ENCODE data around the gene NME5.
"Not testable (repeated sequence)": the region's sequence is repeated elsewhere in the genome, so short reads cannot be mapped to it uniquely, and the experiment has no call there.

Gene NME5, protein sequence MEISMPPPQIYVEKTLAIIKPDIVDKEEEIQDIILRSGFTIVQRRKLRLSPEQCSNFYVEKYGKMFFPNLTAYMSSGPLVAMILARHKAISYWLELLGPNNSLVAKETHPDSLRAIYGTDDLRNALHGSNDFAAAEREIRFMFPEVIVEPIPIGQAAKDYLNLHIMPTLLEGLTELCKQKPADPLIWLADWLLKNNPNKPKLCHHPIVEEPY

DNA sequence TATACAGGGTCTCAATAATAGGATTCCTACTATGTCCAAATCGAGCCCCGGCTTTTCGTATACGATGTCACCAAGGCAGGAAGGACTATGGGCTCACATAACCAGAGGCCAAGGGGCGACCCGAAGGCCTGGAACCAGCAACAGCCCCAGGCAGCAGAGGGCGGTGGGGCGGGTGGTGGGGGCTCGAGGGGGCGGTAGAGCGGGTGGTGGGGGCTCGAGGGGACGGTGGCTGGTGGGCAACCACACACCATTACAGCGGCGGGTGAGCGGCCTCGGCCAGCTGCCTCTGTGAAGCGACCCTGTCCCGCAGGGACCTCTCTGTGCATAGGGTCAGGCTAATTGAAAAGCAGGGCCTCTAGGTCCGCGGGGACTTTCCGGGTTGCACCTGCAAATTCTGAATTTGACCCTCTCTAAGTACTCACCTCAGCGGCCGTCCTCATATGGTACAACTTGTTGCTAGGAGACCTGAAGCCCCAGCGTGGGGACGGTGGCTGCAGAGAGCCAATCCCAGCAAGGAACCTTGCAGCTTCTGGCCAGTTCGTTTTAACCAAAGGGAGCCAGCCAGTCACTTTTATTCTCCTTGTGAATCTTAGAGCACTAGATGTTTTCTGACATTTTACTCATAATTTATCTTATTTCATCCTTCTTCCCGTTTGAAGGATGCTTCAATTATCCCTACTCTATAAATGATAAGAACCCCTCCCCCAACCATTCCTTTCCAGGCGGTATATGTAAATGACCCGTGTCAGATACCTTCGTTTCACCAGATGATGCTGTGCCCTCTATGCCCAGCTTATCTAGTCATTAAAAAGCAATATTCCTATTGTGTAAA lies at the start of gene NME5:
TSS of gene NME5 (minus strand) at position 480 of the 832 bp plus-strand sequence. CDS start 648 bp downstream, outside the sequence.
- DNase-seq (ENCODE audit: low read depth in 2 of 2, low spot score in 1 of 2): no peak

DNA sequence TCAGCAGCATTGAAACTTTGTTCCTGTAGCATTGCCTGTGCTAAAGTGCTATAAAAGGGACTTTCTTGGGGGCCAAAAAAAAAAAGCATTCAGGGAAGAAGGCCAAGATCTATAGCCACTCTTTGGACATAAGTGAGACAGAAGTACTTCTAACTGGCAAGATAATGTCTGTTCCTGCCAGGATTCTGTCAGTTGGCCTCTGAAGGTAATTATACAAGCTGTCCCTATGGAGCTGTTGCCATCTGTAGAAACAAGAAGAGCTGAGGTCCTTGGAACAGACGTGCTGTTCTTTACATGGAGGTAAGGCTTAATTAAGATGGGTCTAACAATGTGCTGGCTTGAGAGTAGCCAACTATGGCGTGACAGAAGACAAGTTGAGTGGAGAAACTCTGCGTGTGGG lies 49.4 kb upstream of the NME5 start:
- no peak for DNase-seq (ENCODE audit: low read depth in 2 of 2, low spot score in 1 of 2)

DNA sequence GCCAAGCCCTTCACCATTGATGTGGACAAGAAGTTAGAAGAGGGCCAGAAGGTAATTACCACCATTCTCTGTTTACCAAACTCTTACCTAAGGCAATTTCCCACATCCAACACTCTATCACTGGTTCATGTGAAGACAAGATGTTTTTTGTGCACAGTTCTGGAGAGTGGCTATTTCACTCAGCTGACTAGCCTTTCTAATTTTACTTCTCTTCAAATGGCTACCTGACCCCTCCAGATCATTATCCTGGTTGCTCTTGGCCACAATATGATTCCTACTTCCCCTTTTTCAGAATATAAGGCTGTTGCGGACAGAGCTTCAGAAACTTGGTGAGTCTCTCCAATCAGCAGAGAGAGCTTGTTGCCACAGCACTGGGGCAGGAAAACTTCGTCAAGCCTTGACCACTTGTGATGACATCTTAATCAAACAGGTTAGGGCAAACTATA lies 46.8 kb upstream of the NME5 start:
- no peak for DNase-seq (ENCODE audit: low read depth in 2 of 2, low spot score in 1 of 2)

DNA sequence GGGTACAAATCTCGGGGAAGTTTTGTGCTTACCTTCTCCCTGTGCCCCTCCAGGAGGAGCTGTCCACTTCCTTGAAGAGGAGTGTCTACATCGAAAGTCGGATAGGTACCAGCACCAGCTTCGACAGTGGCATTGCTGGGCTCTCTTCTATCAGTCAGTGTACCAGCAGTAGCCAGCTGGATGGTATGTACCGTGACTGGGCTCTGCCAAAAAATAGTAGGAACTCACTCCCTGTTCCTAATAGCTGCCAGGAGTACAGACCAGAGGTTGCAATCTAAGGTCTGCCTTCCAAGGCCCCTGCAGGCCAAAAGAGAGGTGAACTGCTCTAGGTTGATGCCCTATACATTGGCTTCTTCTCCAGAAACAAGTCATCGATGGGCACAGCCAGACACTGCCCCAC lies 43.6 kb upstream of the NME5 start:
- DNase-seq (ENCODE audit: low read depth in 2 of 2, low spot score in 1 of 2): no peak

DNA sequence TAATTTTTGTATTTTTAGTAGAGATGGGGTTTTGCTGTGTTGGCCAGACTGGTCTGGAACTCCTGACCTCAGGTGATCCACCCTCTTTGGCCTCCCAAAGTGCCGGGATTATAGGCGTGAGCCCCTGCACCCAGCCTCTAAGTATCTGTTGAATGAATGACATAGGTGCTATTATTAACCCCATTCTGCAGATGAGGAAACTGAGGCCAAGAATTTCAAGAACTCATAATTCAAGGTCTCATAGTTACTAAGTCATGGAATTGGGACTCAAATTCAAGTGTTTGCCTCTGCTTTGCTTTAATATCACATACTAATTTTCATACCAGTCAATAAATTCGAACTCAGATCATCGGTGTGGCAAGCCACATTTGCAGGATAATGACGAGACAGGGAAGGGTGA lies 41.6 kb upstream of the NME5 start:
- DNase-seq (ENCODE audit: low read depth in 2 of 2, low spot score in 1 of 2): no peak

DNA sequence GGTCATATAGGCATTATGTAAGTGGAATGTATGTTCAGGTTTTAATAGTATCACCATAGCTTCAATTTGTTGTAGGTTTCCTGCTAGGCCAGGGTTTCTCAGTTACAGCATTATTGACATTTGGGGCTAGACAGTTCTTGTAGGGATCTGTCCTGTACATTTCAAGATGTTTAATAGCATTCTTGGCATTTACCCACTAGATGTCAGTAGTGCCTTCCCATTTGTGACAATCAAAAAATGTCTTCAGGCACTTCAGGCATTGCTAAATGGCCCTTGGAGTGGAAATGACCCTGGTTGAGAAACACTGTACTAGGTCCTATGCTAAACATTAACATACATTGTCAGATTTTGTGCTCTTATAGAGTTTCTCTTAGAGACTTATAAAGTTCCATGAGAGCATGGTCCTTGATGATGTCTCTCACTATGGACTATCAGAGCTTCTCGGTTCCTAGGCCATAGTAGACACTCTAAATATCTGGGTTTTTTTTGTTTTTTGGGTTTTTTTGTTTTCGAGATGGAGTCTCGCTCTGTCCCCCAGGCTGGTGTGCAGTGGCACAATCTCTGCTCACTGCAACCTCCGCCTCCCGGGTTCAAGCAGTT lies 41.1 kb upstream of the NME5 start:
- DNase-seq (ENCODE audit: low read depth in 2 of 2, low spot score in 1 of 2): no peak

DNA sequence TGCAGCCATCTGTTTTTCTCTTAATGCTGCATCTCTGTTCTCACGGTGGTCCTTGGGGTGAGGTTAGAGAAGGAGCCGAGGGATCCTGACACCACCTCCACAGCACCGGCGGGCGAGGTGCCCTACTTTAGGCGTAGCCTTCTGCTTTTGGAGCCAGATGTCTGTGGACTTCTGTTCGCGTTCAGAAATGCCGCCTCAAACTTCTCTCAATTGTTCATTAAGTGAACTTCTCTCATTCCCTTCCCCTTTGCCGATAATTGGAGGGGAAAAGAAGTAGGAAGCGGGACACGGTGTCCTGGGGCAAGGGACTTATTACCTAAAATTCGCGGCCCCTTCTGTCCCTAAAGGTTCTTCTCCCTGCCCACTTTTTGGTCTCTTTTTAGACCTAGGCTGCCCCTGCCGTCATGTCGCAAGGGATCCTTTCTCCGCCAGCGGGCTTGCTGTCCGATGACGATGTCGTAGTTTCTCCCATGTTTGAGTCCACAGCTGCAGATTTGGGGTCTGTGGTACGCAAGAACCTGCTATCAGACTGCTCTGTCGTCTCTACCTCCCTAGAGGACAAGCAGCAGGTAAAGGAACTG lies 40.1 kb upstream of the NME5 start:
- DNase-seq (ENCODE audit: low read depth in 2 of 2, low spot score in 1 of 2): no peak

DNA sequence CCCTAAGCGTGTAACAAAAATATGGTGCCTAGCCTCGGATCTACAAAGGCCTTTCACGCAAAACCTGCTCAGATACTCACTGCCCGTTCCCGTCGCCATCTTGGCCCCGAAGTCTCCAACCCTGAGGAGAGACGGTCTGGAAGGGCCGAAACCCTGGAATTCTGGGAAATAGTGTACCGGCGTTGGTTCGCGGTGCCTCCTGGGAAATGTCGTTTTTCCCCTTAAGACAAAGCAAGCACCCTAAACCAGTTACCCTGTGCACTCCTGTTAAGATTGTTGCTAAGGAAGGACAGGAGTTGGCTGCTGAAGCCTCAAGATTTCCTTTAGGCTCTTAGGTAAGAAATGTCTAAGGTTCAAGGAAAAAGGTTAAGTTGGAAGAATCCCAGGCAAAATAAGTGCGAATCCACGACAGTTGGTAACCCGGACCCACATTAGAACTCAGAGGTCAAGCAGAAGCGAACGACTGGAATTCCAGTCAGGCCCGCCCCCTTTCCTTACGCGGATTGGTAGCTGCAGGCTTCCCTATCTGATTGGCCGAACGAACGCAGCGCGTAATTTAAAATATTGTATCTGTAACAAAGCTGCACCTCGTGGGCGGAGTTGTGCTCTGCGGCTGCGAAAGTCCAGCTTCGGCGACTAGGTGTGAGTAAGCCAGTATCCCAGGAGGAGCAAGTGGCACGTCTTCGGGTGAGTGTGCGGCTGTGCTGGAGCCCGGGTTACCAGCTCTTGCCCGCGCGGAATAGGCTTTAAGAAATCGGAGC lies 39.5 kb upstream of the NME5 start, which contains the start of the genes BRD8 and KIF20A:
TSS of gene BRD8 (minus strand) at position 115 of the 761 bp plus-strand sequence. CDS start at position 99, 16 bp downstream.
TSS of gene KIF20A (plus strand) at position 597 of the 761 bp plus-strand sequence. CDS start 569 bp downstream, outside the sequence.
- peak; percentile 62 to 80 for DNase-seq (ENCODE audit: low read depth in 2 of 2, low spot score in 1 of 2)

DNA sequence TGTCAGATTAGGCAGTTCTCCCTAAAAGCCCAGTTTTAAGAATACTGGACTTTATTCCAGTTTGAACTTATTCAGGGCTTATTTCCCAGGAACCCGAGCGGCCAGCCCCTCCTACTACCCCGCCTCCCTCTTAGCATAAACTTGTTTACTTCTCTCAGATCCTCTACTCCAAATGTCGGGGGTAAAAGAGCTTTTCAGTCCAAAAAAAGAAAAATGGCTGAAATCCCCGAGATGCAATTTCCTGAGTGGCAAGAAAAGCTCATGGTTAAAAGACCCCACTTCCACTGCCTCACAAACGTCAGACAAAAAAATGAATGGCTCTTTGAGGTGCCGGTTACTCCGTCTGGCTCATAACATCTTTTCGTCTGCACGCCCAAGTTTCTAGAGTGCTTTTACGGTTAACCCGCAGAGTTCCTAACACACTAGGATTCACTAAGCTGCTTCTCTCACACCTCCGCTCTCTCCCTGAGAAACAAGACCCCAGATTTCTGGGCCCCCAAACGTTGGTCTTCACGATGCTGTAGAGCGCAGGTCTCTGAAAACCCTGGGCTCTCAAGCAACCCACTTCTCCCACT lies 38.8 kb upstream of the NME5 start:
- peak in 1 of 2 donors; percentile 0 for DNase-seq (ENCODE audit: low read depth in 2 of 2, low spot score in 1 of 2)

DNA sequence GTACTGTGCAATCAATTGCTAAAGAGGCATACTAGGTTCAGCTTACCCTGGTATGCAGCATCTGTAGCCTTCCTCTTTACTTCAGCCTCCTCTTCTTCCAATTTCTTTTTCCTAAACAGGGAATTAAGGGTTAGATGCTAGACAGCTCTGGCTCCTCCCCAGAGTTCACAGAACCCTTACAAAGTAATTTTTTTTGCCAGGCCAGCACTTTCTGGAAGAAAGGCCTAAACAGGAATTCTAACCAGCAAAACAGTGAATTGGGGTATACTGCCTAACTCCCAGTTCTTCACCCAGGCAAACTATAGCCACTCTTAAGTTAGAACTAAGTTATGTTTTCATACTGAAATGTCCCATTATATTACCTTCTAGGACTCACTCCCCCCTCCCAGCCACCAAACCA lies 31.1 kb upstream of the NME5 start:
- no peak for DNase-seq (ENCODE audit: low read depth in 2 of 2, low spot score in 1 of 2)

DNA sequence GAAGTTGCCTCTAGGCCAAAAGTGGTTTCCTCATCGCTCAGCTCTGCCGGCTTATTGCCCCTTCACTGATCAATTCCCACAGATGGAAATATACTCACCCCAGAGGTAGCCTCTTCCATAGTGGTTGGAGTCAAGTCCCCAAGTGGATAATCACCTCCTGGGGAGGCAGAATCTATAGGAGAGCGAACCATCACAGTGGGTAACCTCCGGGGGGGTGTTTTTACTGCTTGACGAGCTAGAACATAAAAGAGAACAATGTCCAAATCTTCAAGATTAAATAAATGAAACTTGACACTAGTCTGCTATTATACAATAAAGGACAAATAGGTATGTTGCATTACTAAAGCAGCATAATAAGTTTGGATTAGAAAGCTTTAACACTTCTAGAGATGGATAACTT lies 29.9 kb upstream of the NME5 start:
- DNase-seq (ENCODE audit: low read depth in 2 of 2, low spot score in 1 of 2): no peak

DNA sequence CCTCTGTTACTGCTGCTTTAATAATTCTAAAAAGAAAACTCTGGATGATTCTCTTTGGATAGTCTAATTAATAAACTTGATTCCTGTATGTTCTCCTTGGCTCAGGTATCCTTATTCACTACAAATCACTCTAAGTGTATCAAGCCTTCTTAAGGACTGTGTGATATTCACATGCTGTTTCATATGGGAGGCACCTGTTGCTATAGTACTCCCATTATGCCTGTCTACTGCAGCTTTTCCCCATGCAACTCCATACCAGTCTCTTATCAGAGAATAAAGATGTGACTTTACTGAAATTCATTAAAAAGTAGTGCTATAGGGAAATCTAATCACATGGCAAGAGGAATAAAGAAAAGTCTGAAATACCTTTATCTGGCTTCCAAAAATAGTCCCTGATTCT lies 24.5 kb upstream of the NME5 start:
- DNase-seq (ENCODE audit: low read depth in 2 of 2, low spot score in 1 of 2): no peak

DNA sequence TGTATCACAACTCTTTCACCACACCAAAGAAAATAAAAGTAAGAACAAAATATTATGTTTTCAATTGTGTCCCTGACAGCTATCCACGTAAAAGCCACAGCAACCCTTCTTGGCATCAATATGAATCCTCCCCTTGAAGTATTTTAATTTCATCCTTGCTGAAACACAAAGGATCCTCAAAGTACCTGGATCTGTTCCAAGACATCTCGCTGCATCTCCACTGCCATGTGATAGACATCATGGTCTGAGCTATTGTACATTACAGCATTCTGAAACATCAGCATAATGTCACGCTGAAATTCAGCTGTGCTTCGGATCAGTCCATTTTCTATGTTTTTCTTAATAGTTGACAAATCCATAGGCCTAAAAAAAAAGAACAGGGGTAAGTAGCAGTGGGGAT lies 21.5 kb upstream of the NME5 start:
- DNase-seq (ENCODE audit: low read depth in 2 of 2, low spot score in 1 of 2): no peak

DNA sequence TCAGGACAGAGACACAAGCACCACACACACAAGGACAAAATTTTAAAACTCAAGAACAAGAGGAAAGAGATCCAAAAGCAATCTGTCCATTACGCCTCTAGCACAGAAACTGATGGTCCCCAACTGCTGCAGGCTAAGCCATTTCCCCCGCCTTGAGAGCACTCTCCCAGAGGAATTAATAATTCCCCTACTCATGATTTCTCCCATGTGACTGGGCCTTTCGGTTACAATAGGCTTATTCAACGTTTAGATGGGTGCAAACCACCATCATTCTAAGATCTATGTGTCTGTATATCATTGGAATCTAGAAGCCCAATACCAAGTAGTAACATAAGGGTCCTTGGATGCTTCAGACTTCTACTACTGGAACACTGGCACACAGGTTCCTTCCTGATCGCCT lies 20.4 kb upstream of the NME5 start:
- no peak for DNase-seq (ENCODE audit: low read depth in 2 of 2, low spot score in 1 of 2)

DNA sequence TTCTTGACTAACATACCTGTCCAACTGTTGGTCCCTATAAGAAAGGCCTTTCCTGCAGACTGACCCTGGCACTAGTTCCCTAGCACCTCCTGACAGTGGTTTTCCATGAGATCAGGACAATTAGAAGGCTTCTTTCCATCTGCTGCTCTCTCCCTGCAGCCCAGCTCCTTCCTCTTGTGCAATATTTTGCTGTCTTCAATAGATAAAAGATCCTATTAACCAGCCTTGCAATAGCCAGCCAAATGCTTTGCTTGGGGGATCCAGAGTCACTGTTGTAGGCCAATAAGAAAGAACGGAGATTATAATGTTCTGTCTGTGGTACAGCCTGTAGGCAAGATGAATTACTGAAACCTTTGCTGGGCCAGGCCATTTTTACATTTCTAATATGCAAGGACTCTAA lies 18.4 kb upstream of the NME5 start:
- DNase-seq (ENCODE audit: low read depth in 2 of 2, low spot score in 1 of 2): no peak

DNA sequence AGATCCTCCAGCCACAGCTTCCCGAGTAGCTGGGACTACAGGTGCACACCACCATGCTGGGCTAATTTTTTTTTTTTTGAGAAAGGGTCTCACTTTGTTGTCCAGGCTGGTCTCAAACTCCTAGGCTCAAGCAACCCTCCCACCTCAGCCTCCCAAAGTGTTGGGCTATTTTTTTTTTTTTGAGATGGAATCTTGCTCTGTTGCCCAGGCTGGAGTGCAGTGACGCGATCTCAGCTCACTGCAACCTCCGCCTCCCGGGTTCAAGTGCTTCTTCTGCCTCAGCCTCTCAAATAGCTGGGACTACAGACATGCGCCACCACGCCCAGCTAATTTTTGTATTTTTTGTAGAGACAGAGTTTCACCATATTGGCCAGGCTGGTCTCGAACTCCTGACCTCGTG lies 16.7 kb upstream of the NME5 start:
- not testable (repeated sequence) for DNase-seq (ENCODE audit: low read depth in 2 of 2, low spot score in 1 of 2)

DNA sequence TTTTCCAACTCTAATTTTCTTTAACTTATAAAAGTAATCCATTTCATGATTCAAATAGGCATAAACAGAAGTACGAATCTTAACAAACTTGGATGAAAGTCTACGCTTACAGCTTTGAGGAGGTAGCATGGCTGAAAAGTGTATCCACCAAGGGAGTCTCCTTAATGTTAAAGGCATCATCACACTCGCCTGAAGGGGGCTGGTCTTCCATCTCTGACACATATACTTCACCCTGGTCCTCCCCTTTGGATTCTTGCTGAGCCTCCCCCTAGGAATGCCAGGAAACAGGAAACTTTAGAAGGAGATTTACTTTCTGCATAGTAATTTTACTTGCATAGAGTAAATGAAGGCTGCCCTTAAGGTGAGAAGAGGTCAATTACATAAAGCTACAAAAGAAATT lies 10.3 kb upstream of the NME5 start:
- no peak for DNase-seq (ENCODE audit: low read depth in 2 of 2, low spot score in 1 of 2)

DNA sequence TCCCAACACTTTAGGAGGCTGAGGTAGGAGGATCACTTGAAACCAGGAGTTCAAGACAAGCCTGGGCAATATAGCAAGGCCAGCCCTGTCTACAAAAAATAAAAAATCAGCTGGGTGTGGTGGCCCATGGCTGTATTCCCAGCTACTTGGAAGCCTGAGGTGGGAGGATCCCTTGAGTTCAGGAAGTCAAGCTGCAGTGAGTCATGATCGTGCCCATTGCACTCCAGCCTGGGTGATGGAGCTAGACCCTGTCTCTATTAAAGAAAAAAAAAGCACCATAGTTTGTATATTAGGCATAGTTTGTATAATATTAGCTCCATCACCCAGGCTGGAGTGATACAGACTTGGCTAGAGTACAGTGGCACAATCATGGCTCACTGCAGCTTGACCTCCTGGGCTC lies 9.6 kb upstream of the NME5 start:
- DNase-seq (ENCODE audit: low read depth in 2 of 2, low spot score in 1 of 2): no peak

DNA sequence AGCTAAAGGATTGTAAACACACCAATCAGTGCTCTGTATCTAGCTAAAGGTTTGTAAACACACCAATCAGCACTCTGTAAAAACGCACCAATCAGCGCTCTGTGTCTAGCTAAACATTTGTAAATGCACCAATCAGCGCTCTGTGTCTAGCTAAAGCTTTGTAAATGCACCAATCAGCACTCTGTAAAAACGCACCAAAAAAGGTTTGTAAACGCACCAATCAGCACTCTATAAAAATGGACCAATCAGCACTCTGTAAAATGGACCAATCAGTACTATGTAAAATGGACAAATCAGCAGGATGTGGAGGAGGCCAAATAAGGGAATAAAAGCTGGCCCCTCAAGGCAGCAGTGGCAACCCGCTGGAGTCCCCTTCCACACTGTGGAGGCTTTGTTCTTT lies 4.3 kb upstream of the NME5 start:
- not testable (repeated sequence) for DNase-seq (ENCODE audit: low read depth in 2 of 2, low spot score in 1 of 2)

DNA sequence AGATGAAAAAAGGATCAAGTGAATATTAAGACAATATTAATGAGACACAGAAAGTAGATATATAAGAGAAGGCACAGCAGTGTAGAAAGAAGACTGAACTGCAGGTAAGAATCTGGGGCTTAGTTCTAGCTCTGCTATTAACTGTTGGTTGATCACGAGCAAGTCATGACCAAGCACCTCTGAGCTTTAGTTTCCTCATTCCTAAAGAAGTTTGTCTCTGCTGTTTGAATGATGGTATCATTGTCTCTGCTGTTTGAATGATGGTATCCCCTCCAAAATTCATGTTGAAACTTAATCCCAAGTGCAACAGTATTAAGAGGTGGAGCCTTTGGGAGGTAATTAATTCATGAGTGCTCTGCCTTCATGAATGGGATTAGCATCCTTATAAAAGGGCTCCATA lies 2.5 kb upstream of the NME5 start:
- no peak for DNase-seq (ENCODE audit: low read depth in 2 of 2, low spot score in 1 of 2)

DNA sequence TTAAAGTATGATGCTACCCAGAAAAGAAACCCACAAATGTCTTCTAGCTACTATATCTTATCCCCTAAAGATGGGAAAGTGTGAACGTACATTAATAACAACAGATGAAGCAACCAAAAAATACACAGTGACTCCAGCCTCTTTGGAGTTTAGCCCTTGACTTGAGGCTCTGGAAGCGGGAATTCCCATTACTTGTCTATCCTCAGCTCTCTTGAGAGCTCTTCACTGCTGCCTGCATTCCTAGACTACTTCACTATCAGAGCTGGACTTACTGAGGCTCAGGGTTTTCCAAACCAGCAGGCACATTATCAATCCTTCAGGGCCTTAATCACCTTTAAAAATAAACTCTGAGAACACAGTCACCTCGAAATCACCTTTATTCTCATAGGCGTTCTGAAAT lies 1.0 kb upstream of the NME5 start:
- no peak for DNase-seq (ENCODE audit: low read depth in 2 of 2, low spot score in 1 of 2)
